ENCODE measurements around the gene CASR. TPM values are rescaled to one million over a fixed set of nuclear protein-coding genes. Genes with fewer than 3 reads are reported as not detected.

Gene CASR, protein sequence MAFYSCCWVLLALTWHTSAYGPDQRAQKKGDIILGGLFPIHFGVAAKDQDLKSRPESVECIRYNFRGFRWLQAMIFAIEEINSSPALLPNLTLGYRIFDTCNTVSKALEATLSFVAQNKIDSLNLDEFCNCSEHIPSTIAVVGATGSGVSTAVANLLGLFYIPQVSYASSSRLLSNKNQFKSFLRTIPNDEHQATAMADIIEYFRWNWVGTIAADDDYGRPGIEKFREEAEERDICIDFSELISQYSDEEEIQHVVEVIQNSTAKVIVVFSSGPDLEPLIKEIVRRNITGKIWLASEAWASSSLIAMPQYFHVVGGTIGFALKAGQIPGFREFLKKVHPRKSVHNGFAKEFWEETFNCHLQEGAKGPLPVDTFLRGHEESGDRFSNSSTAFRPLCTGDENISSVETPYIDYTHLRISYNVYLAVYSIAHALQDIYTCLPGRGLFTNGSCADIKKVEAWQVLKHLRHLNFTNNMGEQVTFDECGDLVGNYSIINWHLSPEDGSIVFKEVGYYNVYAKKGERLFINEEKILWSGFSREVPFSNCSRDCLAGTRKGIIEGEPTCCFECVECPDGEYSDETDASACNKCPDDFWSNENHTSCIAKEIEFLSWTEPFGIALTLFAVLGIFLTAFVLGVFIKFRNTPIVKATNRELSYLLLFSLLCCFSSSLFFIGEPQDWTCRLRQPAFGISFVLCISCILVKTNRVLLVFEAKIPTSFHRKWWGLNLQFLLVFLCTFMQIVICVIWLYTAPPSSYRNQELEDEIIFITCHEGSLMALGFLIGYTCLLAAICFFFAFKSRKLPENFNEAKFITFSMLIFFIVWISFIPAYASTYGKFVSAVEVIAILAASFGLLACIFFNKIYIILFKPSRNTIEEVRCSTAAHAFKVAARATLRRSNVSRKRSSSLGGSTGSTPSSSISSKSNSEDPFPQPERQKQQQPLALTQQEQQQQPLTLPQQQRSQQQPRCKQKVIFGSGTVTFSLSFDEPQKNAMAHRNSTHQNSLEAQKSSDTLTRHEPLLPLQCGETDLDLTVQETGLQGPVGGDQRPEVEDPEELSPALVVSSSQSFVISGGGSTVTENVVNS
- total RNA-seq (2014; rRNA removed; shearing (Covaris generic)) (not detected in 2 replicates), total RNA-seq (2022) (0.04 TPM in 1 of 2 replicates, not detected in the other), Bru-seq, nascent RNA (percentile 1 among the genes with signal in this experiment), BruChase-seq, experiment 1, labeled RNA remaining after a 6-hour chase (percentile 3 among the genes with signal in this experiment), BruChase-seq, experiment 2, labeled RNA remaining after a 2-hour chase (percentile 1 among the genes with signal in this experiment)
- long read RNA-seq, result 0 reads

- Histone ChIP-seq H3K4me3 (ENCODE audit: low read depth, low read length, poor library complexity, severe bottlenecking) (no peak within 1 kb of the TSS), H3K36me3 (ENCODE audit: insufficient read depth, low read length) (no peaks in the 10 kb centered on the region), H3K79me2 (ENCODE audit: insufficient read depth, low read depth, low read length) (no peaks in the 10 kb centered on the region), H3K4me2 (ENCODE audit: low read length) (no peak within 1 kb of the TSS), H3K9me3 (ENCODE audit: low read length) (no peaks in the 10 kb centered on the region), H4K20me1 (ENCODE audit: insufficient read depth, low read length) (no peaks in the 10 kb centered on the region), H3K4me1 (ENCODE audit: insufficient read depth, low read length, poor library complexity, severe bottlenecking) (no peaks in the 10 kb centered on the region), H2AFZ (ENCODE audit: low read length) (no peak within 1 kb of the TSS), H3K27ac (ENCODE audit: low read depth, low read length, poor library complexity, severe bottlenecking) (no peak within 1 kb of the TSS), H3K9me2 (ENCODE audit: insufficient read depth, low read length) (no peaks in the 10 kb centered on the region)
- BruUV-seq (replicated peaks), result no TSS peak
- ChIA-PET POLR2A (interaction anchor here (0.6 kb wide), 1 partner anchor 253 kb away, joined by 3 read pairs; no protein-coding TSS in a partner anchor), CTCF (ENCODE audit: unreplicated experiment) (no interaction called here)
- intact Hi-C loops (cut with micrococcal nuclease; ENCODE audit: unreplicated experiment), result no loop called here
- DNase-seq (ENCODE audit: low spot score), result no peak
- no peak for TF ChIP-seq EZH2phosphoT487 (IDR thresholded peaks at IDR 0.05; ENCODE audit: borderline replicate concordance, low read depth, low read length)
- no peak for TF ChIP-seq CTCF (conservative IDR thresholded peaks at IDR 0.05; ENCODE audit: low read length)
These were observed at the start of gene CASR for GRCh38 chr3:122183521-122183892. Gene CASR (plus strand): TSS chr3:122183668. CDS start chr3:122254190, 70,522 bp downstream.

DNA sequence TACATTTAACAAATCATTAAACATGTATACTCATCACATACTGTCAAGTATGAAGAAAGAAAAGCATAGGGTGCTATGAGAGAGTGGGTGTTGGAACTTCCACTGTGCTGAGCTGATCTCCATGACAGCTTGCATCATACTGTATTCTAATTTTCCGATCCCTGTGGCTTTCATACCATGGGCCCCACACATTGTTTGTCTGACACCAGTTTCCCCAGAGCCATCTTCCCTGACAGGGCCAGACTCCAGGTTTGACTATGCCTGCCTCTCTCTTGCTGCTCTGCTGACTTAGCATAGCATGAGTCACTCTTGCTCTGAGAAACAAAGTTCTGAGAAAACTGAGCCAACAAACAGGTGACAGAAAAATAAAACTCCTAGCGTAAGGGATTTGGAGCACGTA lies 37.0 kb upstream of the CASR start:
- TF ChIP-seq CTCF (conservative IDR thresholded peaks at IDR 0.05; ENCODE audit: low read length) (no peak), EZH2phosphoT487 (IDR thresholded peaks at IDR 0.05; ENCODE audit: borderline replicate concordance, low read depth, low read length) (no peak)
- H3K4me1 ChIP-seq (ENCODE audit: insufficient read depth, low read length, poor library complexity, severe bottlenecking), result peaks cover 4% of the 10 kb centered on the region
- no peaks in the 10 kb centered on the region for H4K20me1 ChIP-seq (ENCODE audit: insufficient read depth, low read length)
- H3K79me2 ChIP-seq (ENCODE audit: insufficient read depth, low read depth, low read length), result no peaks in the 10 kb centered on the region
- DNase-seq (ENCODE audit: low spot score), result no peak
- no peak overlapping the region for H3K4me3 ChIP-seq (ENCODE audit: low read depth, low read length, poor library complexity, severe bottlenecking)
- BruUV-seq (replicated peaks), result no TSS peak
- no peak overlapping the region for H2AFZ ChIP-seq (ENCODE audit: low read length)
- H3K27ac ChIP-seq (ENCODE audit: low read depth, low read length, poor library complexity, severe bottlenecking), result no peak overlapping the region
- ChIA-PET CTCF (ENCODE audit: unreplicated experiment) (no interaction called here), POLR2A (no interaction called here)
- H3K36me3 ChIP-seq (ENCODE audit: insufficient read depth, low read length), result no peaks in the 10 kb centered on the region
- no peaks in the 10 kb centered on the region for H3K9me3 ChIP-seq (ENCODE audit: low read length)
- H3K4me2 ChIP-seq (ENCODE audit: low read length), result no peak overlapping the region
- intact Hi-C loops (cut with micrococcal nuclease; ENCODE audit: unreplicated experiment), result no loop called here
- H3K9me2 ChIP-seq (ENCODE audit: insufficient read depth, low read length), result no peaks in the 10 kb centered on the region
